Left kidney (tissue), 2 donors: ENCODE data around the gene GNAI3. TPM values are rescaled to one million over a fixed set of nuclear protein-coding genes. Genes with fewer than 3 reads are reported as not detected.
A peak's percentile ranks its signal among the peaks of the same experiment; 100 is the strongest.
"Not testable (repeated sequence)": the region's sequence is repeated elsewhere in the genome, so short reads cannot be mapped to it uniquely, and the experiment has no call there.

Experiments
- DNase-seq: peaks from one replicate; pipeline ENCODE4 v3.0.0-alpha.2; 2013
- polyA plus RNA-seq: library from polyadenylated mRNA; unstranded; fragments of 120-200 nt; gene quantifications from one replicate; pipeline ENCODE4 v1.2.1, GENCODE V29; 2013; ENCODE audit not compliant: insufficient read length

The GNAI3 gene
- polyA plus RNA-seq, 1 donor, result 13.1 TPM

DNA sequence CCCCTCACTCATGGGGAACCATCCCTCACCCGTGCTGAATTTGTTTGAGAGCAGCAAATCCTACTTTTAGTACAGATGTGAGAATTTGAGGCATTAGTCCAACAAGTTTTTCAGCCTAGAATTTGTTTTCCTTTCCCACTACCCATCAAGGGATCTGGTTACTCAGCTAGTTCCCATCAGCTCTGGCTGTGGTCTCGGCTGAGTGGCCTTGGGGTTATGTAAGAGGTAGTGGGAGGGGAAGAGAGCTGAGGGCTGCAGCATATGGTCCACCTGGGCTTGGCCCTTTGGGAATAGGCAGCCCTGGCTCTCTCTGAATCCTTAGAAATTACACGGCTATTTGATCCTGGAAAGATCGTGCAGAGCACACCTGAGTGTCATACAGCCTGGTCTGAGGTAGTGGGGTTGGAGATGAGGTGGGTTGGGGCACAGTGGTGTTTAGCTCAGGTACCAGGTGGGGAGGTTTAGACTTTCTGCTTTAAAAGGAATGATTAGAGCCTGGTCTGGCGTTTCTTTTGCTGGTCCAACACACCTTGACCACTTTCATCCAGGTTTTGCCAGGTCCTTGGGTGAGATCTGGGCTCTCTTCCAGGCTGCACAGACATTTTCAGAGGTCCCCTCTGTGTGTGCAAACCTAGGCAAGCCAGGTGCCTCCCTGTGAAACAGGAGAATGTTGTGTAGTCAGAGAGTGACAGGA is 111.7 kb downstream of the GNAI3 start:
- peak; percentile 81 for DNase-seq

- DNase-seq, result not testable (repeated sequence)
Measured at GRCh38 chr1:109660691-109661026, 112.2 kb downstream of the GNAI3 start.

DNA sequence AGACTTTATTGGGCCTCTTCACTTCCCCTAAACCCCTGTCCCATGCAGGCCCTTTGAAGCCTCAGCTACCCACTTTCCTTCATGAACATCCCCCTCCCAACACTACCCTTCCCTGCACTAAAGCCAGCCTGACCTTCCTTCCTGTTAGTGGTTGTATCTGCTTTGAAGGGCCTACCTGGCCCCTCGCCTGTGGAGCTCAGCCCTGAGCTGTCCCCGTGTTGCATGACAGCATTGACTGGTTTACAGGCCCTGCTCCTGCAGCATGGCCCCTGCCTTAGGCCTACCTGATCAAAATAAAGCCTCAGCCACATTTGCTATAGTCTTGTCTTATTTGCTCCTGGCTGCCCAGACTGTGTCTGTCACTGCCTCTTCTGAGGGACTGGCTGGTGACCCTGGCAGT is 113.0 kb downstream of the GNAI3 start:
- DNase-seq, result no peak

- DNase-seq, result no peak
Measured at GRCh38 chr1:109664671-109665070, 116.3 kb downstream of the GNAI3 start.

GRCh38 chr1:109667452-109668122 is 119.2 kb downstream of the GNAI3 start, which contains the start of gene GSTM2:
Gene GSTM2, plus strand, starts transcription at chr1:109668057. Its CDS starts 59 bp downstream, at chr1:109668116.
- peak; percentile 93 for DNase-seq

Other genes with a start within 250 kb of the GNAI3 start
- gene MYBPHL, start 241.6 kb upstream of the GNAI3 start, polyA plus RNA-seq, result 0.37 TPM
- gene SORT1, start 150.7 kb upstream of the GNAI3 start, polyA plus RNA-seq, result 66.4 TPM
- 120 TPM for gene PSMA5, start 122.2 kb upstream of the GNAI3 start, polyA plus RNA-seq
- gene SYPL2, start 82.1 kb upstream of the GNAI3 start, polyA plus RNA-seq, result 13.4 TPM
- gene ATXN7L2, start 64.7 kb upstream of the GNAI3 start, polyA plus RNA-seq, result 10.4 TPM
- gene CYB561D1, start 54.5 kb upstream of the GNAI3 start, polyA plus RNA-seq, result 9.7 TPM
- gene AMIGO1, start 38.9 kb upstream of the GNAI3 start, polyA plus RNA-seq, result 6.2 TPM
- gene GPR61, start 8.7 kb upstream of the GNAI3 start, polyA plus RNA-seq, result 1.1 TPM
- not detected for gene GNAT2, start 71.0 kb downstream of the GNAI3 start, polyA plus RNA-seq
- gene AMPD2, start 71.2 kb downstream of the GNAI3 start, polyA plus RNA-seq, result 50.3 TPM
- 73.1 TPM for gene GSTM4, start 107.5 kb downstream of the GNAI3 start, polyA plus RNA-seq
- 268 TPM for gene GSTM2, start 119.4 kb downstream of the GNAI3 start, polyA plus RNA-seq
- 115 TPM for gene GSTM1, start 139.2 kb downstream of the GNAI3 start, polyA plus RNA-seq
- 44.7 TPM for gene GSTM5, start 163.6 kb downstream of the GNAI3 start, polyA plus RNA-seq
- gene GSTM3, start 192.4 kb downstream of the GNAI3 start, polyA plus RNA-seq, result 159 TPM
- 0.86 TPM for gene EPS8L3, start 215.3 kb downstream of the GNAI3 start, polyA plus RNA-seq